ENCODE measurements around the gene RPA1.
"Not testable (repeated sequence)": the region's sequence is repeated elsewhere in the genome, so short reads cannot be mapped to it uniquely, and the experiment has no call there.

RPA1 gene

DNA sequence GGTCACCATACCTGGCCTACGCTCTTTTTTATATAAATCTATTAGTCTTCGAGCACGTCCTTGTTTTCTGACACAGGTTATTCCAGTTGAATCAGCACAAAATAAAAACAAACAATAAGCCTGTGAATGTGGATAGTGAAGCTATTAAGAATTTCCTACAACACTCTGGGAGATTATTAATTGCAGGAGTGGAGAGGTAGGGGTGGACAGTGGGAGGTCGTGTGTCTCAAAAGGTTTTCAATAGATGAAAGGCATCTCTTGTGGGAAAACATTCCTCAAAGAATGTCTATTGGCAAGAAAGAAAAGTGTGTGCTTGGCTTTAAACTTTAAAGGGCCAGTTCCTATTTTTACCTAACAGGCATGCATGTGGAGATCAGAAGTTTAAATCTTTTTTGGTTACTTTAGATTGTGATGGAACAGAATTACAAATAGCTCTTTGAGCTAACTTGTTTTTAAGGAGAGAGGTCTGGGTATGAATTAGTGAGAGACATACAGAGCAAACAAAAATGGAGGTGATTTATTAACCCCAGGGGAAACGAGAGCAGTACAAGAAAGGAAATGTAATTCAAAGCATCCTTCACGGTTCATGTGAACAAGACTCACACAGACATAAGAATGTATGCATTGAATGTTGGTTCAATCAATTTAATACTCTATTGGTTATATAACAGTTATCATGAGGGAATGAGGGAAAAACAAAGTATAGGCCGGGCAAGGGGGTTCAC is 9.1 kb upstream of the RPA1 start:
- no peak for DNase-seq

GRCh38 chr17:1829216-1829591 is 601 bp upstream of the RPA1 start:
- peak in 2 of 14 donors; percentile 28 for DNase-seq

DNA sequence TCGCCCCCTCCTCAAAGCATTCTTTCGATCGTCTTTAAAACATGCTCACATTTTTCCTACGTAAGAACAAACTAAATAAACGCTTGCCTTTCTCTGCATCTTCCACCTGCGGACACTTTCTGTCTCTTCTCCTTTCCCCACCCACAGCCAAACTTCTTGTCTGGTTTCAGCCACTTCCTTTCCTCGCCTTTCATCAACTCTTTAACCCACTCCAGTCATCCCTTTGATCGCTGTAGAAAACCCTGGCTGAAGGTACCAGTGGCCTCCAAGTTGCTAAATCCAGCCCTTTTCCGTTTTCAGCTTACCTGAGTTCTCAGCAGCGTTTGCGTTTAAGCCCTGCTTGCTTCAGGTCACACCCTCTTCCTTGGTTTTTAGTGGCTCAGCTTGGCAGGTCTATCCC is 483 bp downstream of the RPA1 start:
- peak in 1 of 14 donors; percentile 19 for DNase-seq

DNA sequence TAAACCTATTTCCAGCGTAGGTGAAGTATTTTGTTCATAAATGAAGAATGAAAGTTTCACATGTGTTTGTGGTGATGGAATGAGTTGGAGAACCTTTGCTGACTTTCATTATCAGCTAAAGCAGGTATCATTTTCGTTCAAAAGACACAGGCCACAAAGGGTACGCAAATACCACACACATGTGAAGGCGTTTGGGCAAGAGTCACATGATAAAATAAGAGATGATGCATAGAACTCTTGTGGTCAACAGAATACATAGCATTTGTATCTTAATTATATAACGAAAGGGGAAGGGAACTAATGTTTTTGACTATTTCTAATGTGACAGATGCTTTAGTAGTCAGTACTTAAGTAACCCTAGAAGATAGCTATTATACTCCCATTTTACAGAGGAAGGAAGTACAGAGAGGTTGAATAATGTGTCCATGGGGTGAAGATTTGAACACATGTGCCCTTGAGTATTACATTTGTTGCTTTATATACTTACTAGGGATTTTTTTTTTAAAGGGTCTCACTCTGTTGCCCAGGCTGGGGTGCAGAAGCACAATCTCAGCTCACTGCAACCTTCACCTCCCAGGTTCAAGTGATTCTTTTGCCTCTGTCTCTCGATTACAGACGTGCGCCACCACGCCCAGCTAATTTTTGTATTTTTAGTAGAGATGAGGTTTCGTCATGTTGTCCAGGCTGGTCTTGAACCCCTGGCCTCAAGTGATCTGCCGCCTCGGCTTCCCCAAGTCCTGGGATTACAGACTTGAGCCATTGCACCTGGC is 4.8 kb downstream of the RPA1 start:
- DNase-seq = no peak

DNA sequence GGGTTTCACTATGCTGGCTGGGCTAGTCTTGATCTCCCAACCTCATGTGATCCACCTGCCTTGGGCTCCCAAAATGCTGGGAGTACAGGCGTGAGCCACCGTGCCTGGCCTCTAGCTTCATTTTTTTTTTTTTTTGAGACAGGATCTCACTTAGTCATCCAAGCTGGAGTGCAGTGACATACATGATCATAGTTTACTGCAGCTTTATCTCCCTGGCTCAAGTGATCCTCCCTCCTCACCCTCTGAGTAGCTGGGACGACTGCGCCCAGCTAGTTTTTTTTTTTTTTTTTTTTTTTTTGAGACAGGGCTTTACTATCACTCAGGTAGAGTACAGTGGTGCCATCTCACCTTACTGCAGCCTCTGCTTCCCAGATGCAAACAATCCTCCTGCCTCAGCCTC is 9.7 kb downstream of the RPA1 start:
- DNase-seq = no peak

- DNase-seq = no peak
Measured at GRCh38 chr17:1843947-1844346, 14.1 kb downstream of the RPA1 start.

DNA sequence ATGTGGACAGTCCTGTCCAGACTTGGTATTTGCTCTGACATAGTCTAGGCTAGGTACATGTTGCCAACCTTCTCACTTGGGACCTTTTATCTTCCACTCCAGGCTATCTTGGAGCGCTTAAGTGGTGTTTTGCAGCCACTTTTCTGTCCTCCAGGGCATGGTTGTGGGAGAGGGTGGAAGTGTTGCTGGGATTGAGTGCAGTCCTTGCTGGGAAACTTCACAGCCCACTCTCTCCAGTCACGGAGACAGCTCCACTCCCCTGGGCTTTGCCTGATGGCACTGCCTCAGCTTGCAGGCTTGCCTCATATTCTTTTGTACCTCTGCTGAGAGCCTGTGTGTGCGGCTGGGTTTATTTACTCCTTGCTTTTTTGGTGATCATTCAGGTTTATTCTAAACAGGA is 17.4 kb downstream of the RPA1 start:
- DNase-seq = no peak

DNA sequence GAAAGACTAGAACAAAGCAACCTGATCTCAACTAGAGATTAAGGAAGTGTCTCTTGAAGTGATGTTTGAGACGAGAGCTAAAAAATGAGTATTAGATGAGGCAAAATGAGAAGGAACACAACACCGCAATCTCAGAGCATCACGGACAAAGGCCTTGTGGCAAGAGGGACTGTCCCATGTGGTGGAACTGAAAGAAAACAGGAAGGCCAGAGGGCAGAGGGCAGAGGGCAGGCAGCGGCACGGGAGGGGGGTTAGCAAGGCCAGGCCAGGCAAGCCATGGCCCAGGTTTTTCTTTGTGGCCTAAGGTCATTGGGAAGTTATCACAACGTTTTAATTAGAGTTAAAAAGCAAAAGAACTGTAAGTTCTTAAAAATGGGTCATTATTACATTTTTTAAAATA is 22.5 kb downstream of the RPA1 start:
- no peak for DNase-seq

DNA sequence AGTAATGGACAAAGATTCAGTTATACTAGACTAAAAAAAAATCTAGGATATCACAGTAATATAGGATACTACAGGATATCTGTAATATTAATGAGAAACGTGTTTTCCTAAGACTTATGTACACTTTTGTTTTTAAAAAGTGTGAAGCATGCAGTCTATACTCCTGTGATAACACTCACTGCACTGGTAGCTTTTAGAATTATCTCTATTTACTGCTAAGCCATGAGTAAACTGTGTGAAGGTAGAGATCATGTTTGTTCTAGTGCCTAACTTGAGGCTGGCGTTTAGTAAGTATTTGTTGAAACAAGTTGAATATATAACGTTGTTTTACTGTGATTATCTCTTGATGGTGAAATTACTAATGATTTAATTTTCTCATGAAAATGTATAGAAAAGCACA is 23.9 kb downstream of the RPA1 start:
- no peak for DNase-seq

DNA sequence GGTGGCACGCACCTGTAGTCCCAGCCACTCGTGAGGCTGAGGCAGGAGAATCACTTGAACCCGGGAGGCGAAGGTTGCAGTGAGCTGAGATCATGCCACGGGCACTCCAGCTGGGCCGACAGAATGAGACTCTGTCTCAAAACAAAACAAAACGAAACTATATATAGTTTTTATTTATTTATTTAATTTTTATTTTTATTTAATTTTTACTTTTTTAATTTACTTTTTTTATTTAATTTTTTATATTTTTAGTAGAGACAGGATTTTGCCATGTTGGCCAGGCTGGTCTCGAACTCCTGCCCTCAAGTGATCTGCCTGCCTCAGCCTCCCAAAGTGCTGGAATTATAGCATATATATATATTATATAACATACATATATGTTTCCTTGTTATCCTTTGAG is 26.7 kb downstream of the RPA1 start:
- DNase-seq = not testable (repeated sequence)

DNA sequence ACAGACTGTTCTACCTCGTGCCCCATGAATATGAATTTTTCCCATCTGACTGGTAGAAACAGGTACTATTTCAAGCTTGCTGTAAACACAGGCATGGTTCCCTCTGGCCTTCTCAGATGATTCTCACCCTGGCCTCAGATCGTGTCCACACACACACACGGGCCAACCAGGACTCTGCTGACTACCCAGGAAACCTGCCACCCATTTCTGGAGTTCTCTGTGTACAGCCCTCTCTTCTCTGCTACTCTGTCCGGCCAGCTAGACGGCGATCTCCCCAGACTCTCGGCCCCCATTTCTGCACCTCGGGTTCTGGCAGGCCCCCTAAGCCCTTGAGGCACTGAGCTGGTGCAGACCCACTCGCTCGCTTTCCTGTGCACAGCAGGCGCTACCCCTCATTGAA is 31.2 kb downstream of the RPA1 start:
- no peak for DNase-seq

DNA sequence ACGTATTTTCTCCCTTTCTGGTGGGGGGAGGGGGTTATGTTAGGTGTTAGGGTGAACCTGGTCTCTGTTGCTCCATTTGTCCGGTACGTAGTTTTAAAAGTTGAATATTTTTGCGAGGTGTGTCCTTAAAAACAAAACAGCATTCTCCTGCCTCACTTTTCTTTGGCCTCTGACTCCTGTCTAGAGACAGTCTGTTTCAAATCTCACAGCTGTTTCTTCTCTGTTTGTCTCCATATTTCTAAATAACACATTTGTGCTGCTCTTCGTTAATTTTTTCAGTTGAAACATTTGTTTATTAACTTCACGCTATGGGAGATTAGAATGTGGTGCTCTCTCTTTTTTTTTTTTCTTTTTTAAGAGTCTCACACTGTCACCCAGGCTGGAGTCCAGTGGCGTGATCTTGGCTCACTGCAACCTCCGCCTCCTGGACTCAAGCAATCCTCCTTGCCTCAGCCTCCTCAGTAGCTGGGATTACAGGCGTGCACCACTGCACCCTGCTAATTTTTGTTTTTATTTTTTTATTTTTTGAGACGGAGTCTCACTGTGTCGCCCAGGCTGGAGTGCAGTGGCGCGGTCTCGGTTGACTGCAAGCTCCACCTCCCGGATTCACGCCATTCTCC is 31.7 kb downstream of the RPA1 start:
- DNase-seq = no peak

DNA sequence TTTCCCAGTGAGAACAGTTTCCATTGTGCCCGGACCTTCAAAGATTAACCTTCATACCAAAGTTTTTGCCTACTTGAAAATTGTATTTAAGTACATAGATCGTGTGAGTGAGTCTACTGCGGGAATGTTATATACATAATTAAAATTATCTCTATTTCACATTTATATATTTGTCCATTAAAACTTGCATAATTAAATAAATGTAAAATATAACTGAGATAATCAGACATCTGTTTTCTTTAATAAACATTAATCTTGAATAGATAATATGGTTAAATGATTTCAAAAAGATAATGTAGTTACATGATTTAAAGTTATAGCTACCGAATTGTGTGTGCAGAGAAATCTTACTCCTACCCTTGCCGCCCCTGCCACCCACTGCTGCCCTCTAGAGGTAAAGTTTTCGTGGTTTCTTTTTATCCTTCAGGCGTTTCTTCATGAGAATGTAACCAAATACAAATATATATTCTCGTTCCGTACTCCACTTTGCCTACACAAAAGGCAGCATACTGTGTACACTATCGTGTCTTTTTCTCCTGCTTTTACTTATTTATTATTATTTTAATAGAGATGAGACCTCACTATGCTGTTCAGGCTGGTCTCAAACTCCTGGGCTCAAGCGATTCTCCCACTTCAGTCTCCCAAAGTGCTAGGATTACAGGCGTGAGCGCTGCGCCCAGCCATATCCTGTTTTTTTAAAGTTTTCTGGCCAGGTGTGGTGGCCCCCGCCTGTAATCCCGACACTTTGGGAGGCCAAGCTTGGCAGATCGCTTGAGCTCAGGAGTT is 35.6 kb downstream of the RPA1 start:
- no peak for DNase-seq

GRCh38 chr17:1867307-1867706 is 37.5 kb downstream of the RPA1 start:
- no peak for DNase-seq

DNA sequence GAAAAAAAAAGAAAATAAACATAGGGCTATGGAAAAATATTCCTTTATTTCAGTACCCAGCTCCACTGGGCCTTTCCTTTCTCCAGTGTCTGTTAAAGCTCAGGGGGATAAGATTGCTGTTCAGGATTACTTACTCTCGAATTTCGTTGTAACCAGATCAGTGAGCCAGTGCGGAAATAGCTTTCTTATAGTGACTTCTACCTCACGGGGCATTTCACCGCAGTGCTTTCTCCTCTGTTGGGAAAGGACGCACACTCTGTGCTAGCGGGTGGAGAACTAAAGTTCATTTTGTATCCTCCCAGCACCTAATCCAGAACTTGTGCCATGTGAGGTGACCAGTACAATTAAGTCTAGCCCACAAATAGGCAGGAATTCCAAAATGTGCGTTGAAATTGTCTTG is 38.3 kb downstream of the RPA1 start:
- DNase-seq = no peak

DNA sequence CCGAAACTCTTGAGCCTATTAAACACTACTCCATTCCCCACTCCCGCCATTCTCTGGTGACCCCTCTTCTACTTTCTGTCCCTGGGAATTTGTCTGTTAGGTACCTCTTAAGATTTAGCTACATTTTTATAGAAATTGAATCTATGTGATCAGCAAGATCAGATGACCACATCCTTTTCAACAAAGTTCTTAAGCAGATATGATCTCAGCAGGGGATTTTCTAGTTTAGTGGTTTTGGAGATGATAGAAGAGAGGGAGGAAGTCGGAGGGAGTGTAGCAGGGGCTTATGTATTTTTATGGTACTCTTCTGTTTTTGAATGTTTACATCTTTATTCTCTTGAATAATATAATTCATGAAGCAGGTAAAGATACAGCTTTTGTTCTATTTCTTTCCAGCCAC is 40.8 kb downstream of the RPA1 start:
- DNase-seq = no peak

DNA sequence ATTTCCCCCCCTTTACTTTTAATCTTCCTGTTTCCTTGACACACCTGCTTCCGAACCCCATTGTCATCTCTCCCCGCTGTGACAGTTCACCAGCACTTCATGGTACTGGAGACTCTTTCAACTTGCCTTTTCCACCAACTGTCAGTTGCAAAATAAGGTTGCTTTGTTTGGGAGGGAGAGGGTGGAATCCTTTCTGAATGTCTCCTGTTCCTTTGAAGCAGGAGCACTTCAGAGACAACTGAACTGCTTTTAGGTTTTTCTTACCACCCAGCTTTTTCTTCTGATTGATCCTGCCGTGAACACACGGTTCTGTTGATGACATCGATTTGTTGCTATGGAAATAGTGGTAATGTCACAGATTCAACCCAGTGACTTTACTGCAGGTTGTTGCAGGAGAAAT is 42.0 kb downstream of the RPA1 start:
- DNase-seq = no peak

DNA sequence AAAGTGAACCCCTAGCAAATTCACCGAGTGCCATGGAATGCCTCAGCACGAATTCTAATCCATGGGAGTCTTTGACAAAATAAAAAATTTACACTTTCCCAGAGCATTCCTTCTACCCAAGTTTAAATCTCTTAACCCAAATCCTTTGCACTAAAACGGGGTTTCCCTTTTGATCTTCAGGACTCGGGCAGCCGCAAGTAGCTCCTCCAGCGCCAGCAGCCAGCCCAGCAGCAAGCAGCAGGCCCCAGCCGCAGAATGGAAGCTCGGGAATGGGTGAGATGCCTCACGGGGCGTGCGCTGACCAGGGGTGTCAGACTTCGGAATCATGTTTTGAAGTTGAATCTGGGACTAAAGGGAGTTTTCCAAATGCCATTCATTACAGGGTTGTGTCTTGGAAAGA is 42.4 kb downstream of the RPA1 start:
- no peak for DNase-seq

GRCh38 chr17:1872976-1873375 is 43.2 kb downstream of the RPA1 start:
- no peak for DNase-seq

GRCh38 chr17:1873418-1873817 is 43.6 kb downstream of the RPA1 start:
- no peak for DNase-seq

GRCh38 chr17:1875597-1875996 is 45.8 kb downstream of the RPA1 start:
- DNase-seq = no peak

DNA sequence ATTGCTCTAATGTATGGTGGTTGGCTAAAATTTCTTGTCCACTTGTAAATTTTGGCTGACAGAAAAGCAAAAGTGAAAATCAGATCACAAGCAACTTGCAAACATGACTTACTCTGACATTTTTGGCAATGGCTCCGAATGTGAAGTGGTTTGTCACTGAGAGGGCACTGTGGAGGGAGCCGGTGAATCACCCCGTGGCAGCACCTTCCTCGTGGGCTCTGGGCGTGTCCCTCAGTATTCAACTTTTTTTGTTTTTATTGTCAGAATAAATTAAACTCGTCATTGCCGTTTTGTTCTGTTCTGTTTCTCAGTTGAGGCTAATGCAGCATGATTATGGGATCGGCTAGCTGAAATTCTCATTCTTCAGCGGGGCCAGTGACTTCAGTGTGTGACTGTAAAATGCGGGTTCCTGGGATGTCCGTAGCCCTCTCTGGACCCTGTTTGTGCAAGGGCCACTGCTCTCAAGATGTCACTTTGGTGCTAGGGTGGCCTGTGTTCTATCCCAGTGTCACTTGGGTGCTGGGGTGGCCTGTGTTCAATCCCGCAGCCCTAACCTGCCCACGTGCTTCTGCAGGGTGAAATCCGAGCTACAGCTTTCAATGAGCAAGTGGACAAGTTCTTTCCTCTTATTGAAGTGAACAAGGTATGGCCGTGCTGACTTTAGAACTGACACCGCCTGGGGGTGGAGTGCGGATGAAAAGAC is 48.8 kb downstream of the RPA1 start:
- DNase-seq = no peak

All from C1 segment of cervical spinal cord (tissue), 14 donors.